Lower lobe of right lung (tissue), 2 donors: ENCODE data around the gene OR1F1. TPM values are rescaled to one million over a fixed set of nuclear protein-coding genes. Genes with fewer than 3 reads are reported as not detected.
A peak's percentile ranks its signal among the peaks of the same experiment; 100 is the strongest.

Source experiments
- ATAC-seq, 2 donors: fragments of 200-7000 bp; cut with Tn5 transposase; one replicate each; pipeline ENCODE4 v1.9.1; 2020 to 2022; ENCODE audit warnings: mild to moderate bottlenecking in 2 of 2, moderate library complexity in 2 of 2
- DNase-seq: peaks from one replicate; pipeline ENCODE4 v3.0.0-alpha.2; 2020
- H3K27ac ChIP-seq: fragments of 200-600 bp; one replicate; pipeline ENCODE4 v1.8.0; 2022
- H3K27me3 ChIP-seq: fragments of 200-600 bp; one replicate; pipeline ENCODE4 v1.8.0; 2022; ENCODE audit warnings: low read depth
- H3K36me3 ChIP-seq: fragments of 200-600 bp; one replicate; pipeline ENCODE4 v1.8.0; 2022; ENCODE audit warnings: mild to moderate bottlenecking
- H3K4me1 ChIP-seq: fragments of 200-600 bp; one replicate; pipeline ENCODE4 v1.8.0; 2022
- H3K4me3 ChIP-seq: fragments of 200-600 bp; one replicate; pipeline ENCODE4 v1.8.0; 2022; ENCODE audit warnings: mild to moderate bottlenecking
- H3K9me3 ChIP-seq: fragments of 200-600 bp; one replicate; pipeline ENCODE4 v1.8.0; 2022
- CTCF ChIP-seq: fragments of 200-600 bp; IDR thresholded peaks from one replicate; pipeline ENCODE4 v1.8.0; 2022; ENCODE audit warnings: antibody characterized with exemption, mild to moderate bottlenecking
- intact Hi-C: fragments of 100-400 bp; cut with DNase I; formaldehyde crosslinking; loops from one replicate; pipeline ENCODE4 v1.11.0; 2022
- total RNA-seq: library from RNA; stranded (reverse); fragmentation: NEBNext Ultra II Directional; extraction: Animal tissue kit (Norgen Biotek cat#: 25700); gene quantifications from one replicate; pipeline ENCODE4 v1.2.1, GENCODE V29; 2021
- donor health status: DM: no; HTN: yes; CAD: no; lungs with severe emphysema.

Gene OR1F1
- total RNA-seq, 1 donor from 2014 or later: not detected

- peaks cover 44% of the 10 kb centered on the region for H3K36me3 ChIP-seq
- intact Hi-C loops: no loop called here
- DNase-seq: peak; percentile 35
- TF ChIP-seq CTCF: no peak
- H3K4me3 ChIP-seq: no peak overlapping the region
- H3K4me1 ChIP-seq: no peaks in the 10 kb centered on the region
- ATAC-seq: no peak
- H3K27me3 ChIP-seq: no peaks in the 10 kb centered on the region
- no peak overlapping the region for H3K27ac ChIP-seq
- H3K9me3 ChIP-seq: no peaks in the 10 kb centered on the region
Measured at GRCh38 chr16:3141781-3142311, 46.2 kb upstream of the OR1F1 start.

GRCh38 chr16:3142327-3142726 lies 45.7 kb upstream of the OR1F1 start:
- ATAC-seq: no peak
- Histone ChIP-seq H3K4me3 (no peak overlapping the region), H3K4me1 (no peaks in the 10 kb centered on the region), H3K36me3 (peaks cover 44% of the 10 kb centered on the region), H3K9me3 (no peaks in the 10 kb centered on the region), H3K27ac (no peak overlapping the region), H3K27me3 (no peaks in the 10 kb centered on the region)
- intact Hi-C loops: no loop called here
- peak; percentile 27 for DNase-seq
- no peak for TF ChIP-seq CTCF

GRCh38 chr16:3142770-3143169 lies 45.2 kb upstream of the OR1F1 start:
- intact Hi-C loops: no loop called here
- ATAC-seq (no peak), DNase-seq (peak; percentile 42)
- no peak for TF ChIP-seq CTCF
- H3K4me1 ChIP-seq: no peaks in the 10 kb centered on the region
- no peak overlapping the region for H3K27ac ChIP-seq
- no peaks in the 10 kb centered on the region for H3K27me3 ChIP-seq
- peaks cover 41% of the 10 kb centered on the region for H3K36me3 ChIP-seq
- H3K9me3 ChIP-seq: no peaks in the 10 kb centered on the region
- H3K4me3 ChIP-seq: no peak overlapping the region

- no peak for ATAC-seq
- H3K36me3 ChIP-seq: peaks cover 41% of the 10 kb centered on the region
- H3K4me1 ChIP-seq: no peaks in the 10 kb centered on the region
- no peak for TF ChIP-seq CTCF
- DNase-seq: peak; percentile 34
- H3K4me3 ChIP-seq: no peak overlapping the region
- H3K27me3 ChIP-seq: no peaks in the 10 kb centered on the region
- H3K9me3 ChIP-seq: no peaks in the 10 kb centered on the region
- intact Hi-C loops: no loop called here
- H3K27ac ChIP-seq: no peak overlapping the region
Measured at GRCh38 chr16:3143189-3143588, 44.8 kb upstream of the OR1F1 start.

- no peak for TF ChIP-seq CTCF
Measured at GRCh38 chr16:3143598-3144320, 44.2 kb upstream of the OR1F1 start.

More at GRCh38 chr16:3143598-3144320, 44.2 kb upstream of the OR1F1 start:
- Histone ChIP-seq H3K4me1 (no peaks in the 10 kb centered on the region), H3K4me3 (no peak overlapping the region), H3K36me3 (peaks cover 36% of the 10 kb centered on the region), H3K27me3 (no peaks in the 10 kb centered on the region), H3K27ac (no peak overlapping the region), H3K9me3 (no peaks in the 10 kb centered on the region)
- DNase-seq: peak; percentile 12
- intact Hi-C loops: no loop called here
- no peak for ATAC-seq
